WTC11 (cell line): ENCODE results near the gene RASA2. TPM values are rescaled to one million over a fixed set of nuclear protein-coding genes. Genes with fewer than 3 reads are reported as not detected.

Source experiments
- ATAC-seq: fragments of 200-7000 bp; cut with Tn5 transposase; 2 replicates; pipeline ENCODE4 v1.10.0; 2021; ENCODE audit warnings: mild to moderate bottlenecking, moderate library complexity
- CTCF ChIA-PET: fragments of 300-600 bp; sonication (Branson Sonifier 250); formaldehyde crosslinking; loops from one replicate; lab custom pipeline; 2021; ENCODE audit warnings: antibody characterized with exemption; lab: Charles Lee
- POLR2A ChIA-PET: fragments of 350-600 bp; sonication (Branson Sonifier 250); formaldehyde crosslinking; loops from one replicate; lab custom pipeline; 2021; ENCODE audit warnings: antibody characterized with exemption; lab: Charles Lee
- DNase-seq: peaks from one replicate; pipeline ENCODE4 v3.0.0; 2021; ENCODE audit warnings: low spot score
- H3K27ac Mint-ChIP-seq: 2 replicates; pipeline ENCODE4 v1.8.0; 2021; ENCODE audit warnings: mixed read lengths
- H3K27me3 Mint-ChIP-seq: 2 replicates; pipeline ENCODE4 v1.8.0; 2021; ENCODE audit warnings: low read depth, mild to moderate bottlenecking, moderate library complexity, mixed read lengths
- H3K36me3 Mint-ChIP-seq: 2 replicates; pipeline ENCODE4 v1.8.0; 2021; ENCODE audit warnings: mixed read lengths
- H3K4me1 Mint-ChIP-seq: 2 replicates; pipeline ENCODE4 v1.8.0; 2022; ENCODE audit warnings: mixed read lengths
- H3K4me3 Mint-ChIP-seq: 2 replicates; pipeline ENCODE4 v1.8.0; 2021; ENCODE audit warnings: mild to moderate bottlenecking, moderate library complexity, mixed read lengths
- H3K9me3 Mint-ChIP-seq: 2 replicates; pipeline ENCODE4 v1.8.0; 2021; ENCODE audit warnings: mixed read lengths
- CREM ChIP-seq: sonication (generic); formaldehyde crosslinking; IDR thresholded peaks from 2 replicates; pipeline ENCODE4 v1.8.1; 2022; ENCODE audit warnings: mild to moderate bottlenecking, missing genetic modification reagents, moderate library complexity
- ESRRA ChIP-seq: sonication (generic); formaldehyde crosslinking; IDR thresholded peaks from 2 replicates; pipeline ENCODE4 v1.8.1; 2022; ENCODE audit warnings: mild to moderate bottlenecking, missing genetic modification reagents, borderline replicate concordance
- FOXP1 ChIP-seq: sonication (generic); formaldehyde crosslinking; IDR thresholded peaks from 2 replicates; pipeline ENCODE4 v1.8.0; 2022; ENCODE audit warnings: missing genetic modification reagents, mild to moderate bottlenecking, moderate library complexity, borderline replicate concordance
- JAZF1 ChIP-seq: fragments of 250-450 bp; sonication (Bioruptor Pico); IDR thresholded peaks from 2 replicates; pipeline ENCODE4 v1.9.0; 2021; ENCODE audit warnings: moderate library complexity, mild to moderate bottlenecking, inconsistent platforms
- KAT7 ChIP-seq: sonication (generic); formaldehyde crosslinking; IDR thresholded peaks from 2 replicates; pipeline ENCODE4 v1.8.1; 2023; ENCODE audit warnings: missing genetic modification reagents, mild to moderate bottlenecking, borderline replicate concordance
- NFE2L1 ChIP-seq: sonication (generic); formaldehyde crosslinking; IDR thresholded peaks from 2 replicates; pipeline ENCODE4 v1.8.1; 2023; ENCODE audit warnings: missing genetic modification reagents
- SOX15 ChIP-seq: fragments of 250-450 bp; sonication (Bioruptor Pico); IDR thresholded peaks from 2 replicates; pipeline ENCODE4 v1.9.0; 2021; ENCODE audit warnings: mild to moderate bottlenecking
- TEAD4 ChIP-seq: sonication (generic); formaldehyde crosslinking; IDR thresholded peaks from 2 replicates; pipeline ENCODE4 v1.8.0; 2022; ENCODE audit warnings: mild to moderate bottlenecking, missing genetic modification reagents
- ZNF138 ChIP-seq: sonication (generic); formaldehyde crosslinking; conservative IDR thresholded peaks from 2 replicates; pipeline ENCODE4 v1.8.1; 2022; ENCODE audit warnings: mild to moderate bottlenecking, moderate library complexity, missing genetic modification reagents
- ZNF423 ChIP-seq: fragments of 250-450 bp; sonication (Bioruptor Pico); IDR thresholded peaks from 2 replicates; pipeline ENCODE4 v2.1.2; 2022; ENCODE audit warnings: mild to moderate bottlenecking, moderate library complexity
- total RNA-seq: library from RNA; stranded (reverse); gene quantifications from 3 replicates; pipeline ENCODE4 v1.2.3, GENCODE V29; 2021
- TF ChIP-seq, protein P1 (sequence below): sonication (generic); formaldehyde crosslinking; conservative IDR thresholded peaks from 2 replicates; pipeline ENCODE4 v1.8.1; 2023; ENCODE audit warnings: mild to moderate bottlenecking, low read depth, missing genetic modification reagents, moderate library complexity
- TF ChIP-seq, protein P2 (sequence below): sonication (generic); formaldehyde crosslinking; IDR thresholded peaks from 2 replicates; pipeline ENCODE4 v1.8.0; 2022; ENCODE audit warnings: mild to moderate bottlenecking, missing genetic modification reagents
- TF ChIP-seq, protein P3 (sequence below): sonication (generic); formaldehyde crosslinking; IDR thresholded peaks from 2 replicates; pipeline ENCODE4 v1.8.1; 2023; ENCODE audit warnings: mild to moderate bottlenecking, missing genetic modification reagents
- TF ChIP-seq, protein P4 (sequence below): sonication (generic); formaldehyde crosslinking; IDR thresholded peaks from 2 replicates; pipeline ENCODE4 v1.8.1; 2023; ENCODE audit warnings: mild to moderate bottlenecking, missing genetic modification reagents
- TF ChIP-seq, protein P5 (sequence below): sonication (generic); formaldehyde crosslinking; IDR thresholded peaks from 2 replicates; pipeline ENCODE4 v1.8.1; 2022; ENCODE audit warnings: mild to moderate bottlenecking, missing genetic modification reagents, moderate library complexity, borderline replicate concordance
- TF ChIP-seq, protein P6 (sequence below): fragments of 250-450 bp; sonication (Bioruptor Pico); IDR thresholded peaks from 2 replicates; pipeline ENCODE4 v2.1.2; 2022; ENCODE audit warnings: mild to moderate bottlenecking, moderate library complexity

RASA2 gene
- total RNA-seq, 1 experiment from 2014 or later: 13.9 TPM

DNA sequence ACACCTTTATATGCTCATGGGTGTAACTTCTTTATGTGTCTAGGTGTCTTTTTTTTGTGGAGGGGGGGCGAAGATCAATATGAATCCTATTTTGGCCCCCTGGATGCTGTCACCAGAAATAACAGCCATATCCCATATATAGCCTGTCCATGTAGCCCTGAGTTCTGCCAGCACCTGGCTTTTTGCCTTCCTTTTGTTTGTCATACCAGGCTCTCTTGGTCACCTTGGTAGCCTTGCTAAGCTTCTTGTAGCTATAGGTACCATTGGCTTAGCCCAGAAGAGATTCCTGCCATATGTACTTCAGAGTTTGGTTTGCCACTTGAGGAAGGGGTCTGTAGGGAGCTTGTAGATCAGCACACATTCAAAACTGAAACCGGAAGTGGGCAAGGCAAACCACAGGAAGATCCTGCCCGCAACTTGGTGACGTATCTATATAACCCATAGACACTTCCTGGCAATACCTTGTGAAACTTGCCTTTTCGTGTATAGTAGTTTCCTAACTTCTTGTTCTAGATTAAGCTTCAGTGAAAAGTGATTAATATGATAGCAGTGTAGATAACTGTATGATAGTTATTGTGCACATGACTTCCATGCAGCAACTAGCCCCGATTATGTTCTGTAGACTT lies 11.9 kb downstream of the RASA2 start (continued):
- TF ChIP-seq, protein P1, sequence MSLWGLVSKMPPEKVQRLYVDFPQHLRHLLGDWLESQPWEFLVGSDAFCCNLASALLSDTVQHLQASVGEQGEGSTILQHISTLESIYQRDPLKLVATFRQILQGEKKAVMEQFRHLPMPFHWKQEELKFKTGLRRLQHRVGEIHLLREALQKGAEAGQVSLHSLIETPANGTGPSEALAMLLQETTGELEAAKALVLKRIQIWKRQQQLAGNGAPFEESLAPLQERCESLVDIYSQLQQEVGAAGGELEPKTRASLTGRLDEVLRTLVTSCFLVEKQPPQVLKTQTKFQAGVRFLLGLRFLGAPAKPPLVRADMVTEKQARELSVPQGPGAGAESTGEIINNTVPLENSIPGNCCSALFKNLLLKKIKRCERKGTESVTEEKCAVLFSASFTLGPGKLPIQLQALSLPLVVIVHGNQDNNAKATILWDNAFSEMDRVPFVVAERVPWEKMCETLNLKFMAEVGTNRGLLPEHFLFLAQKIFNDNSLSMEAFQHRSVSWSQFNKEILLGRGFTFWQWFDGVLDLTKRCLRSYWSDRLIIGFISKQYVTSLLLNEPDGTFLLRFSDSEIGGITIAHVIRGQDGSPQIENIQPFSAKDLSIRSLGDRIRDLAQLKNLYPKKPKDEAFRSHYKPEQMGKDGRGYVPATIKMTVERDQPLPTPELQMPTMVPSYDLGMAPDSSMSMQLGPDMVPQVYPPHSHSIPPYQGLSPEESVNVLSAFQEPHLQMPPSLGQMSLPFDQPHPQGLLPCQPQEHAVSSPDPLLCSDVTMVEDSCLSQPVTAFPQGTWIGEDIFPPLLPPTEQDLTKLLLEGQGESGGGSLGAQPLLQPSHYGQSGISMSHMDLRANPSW (CRISPR knock-in tag): no peak
- no peak for TF ChIP-seq ESRRA (CRISPR knock-in tag)
- TF ChIP-seq, protein P2, sequence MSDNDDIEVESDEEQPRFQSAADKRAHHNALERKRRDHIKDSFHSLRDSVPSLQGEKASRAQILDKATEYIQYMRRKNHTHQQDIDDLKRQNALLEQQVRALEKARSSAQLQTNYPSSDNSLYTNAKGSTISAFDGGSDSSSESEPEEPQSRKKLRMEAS: no peak
- no peak for TF ChIP-seq TEAD4 (CRISPR knock-in tag)
- no peak for TF ChIP-seq KAT7 (CRISPR knock-in tag)

DNA sequence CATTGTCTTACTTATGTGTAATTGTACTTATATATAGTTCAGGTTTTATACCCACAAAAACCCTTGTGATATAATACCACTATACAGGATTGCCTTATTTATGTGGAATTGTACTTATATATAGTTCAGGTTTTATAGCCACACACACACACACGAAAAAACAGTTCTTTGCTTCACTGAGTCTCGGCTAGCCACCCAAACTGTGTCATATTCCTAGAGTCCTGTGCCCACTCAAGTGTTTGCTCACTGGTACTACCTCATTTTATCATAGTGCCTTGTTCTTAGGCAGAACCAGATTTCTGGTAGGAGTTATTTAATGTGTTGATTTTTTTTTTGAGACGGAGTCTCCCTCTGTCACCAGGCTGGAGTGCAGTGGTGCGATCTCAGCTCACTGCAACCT lies 12.5 kb downstream of the RASA2 start:
- ATAC-seq (no peak), DNase-seq (no peak)
- Mint-ChIP-seq H3K27ac (no peak overlapping the region), H3K27me3 (no peaks in the 10 kb centered on the region), H3K4me1 (peaks cover 10% of the 10 kb centered on the region), H3K36me3 (no peaks in the 10 kb centered on the region; the same call in 1 of the 2 replicates), H3K9me3 (0 out of 2 replicates have a peak, but pooled peaks cover 3% of the 10 kb centered on the region)
- CTCF ChIA-PET: no interaction called here
- TF ChIP-seq FOXP1 (CRISPR knock-in tag) (no peak), CREM (no peak), SOX15 (CRISPR knock-in tag) (no peak), JAZF1 (CRISPR knock-in tag) (no peak), ZNF138 (CRISPR knock-in tag) (no peak), NFE2L1 (CRISPR knock-in tag) (no peak), KAT7 (CRISPR knock-in tag) (no peak), ZNF423 (CRISPR knock-in tag) (no peak)
- TF ChIP-seq, protein P3, sequence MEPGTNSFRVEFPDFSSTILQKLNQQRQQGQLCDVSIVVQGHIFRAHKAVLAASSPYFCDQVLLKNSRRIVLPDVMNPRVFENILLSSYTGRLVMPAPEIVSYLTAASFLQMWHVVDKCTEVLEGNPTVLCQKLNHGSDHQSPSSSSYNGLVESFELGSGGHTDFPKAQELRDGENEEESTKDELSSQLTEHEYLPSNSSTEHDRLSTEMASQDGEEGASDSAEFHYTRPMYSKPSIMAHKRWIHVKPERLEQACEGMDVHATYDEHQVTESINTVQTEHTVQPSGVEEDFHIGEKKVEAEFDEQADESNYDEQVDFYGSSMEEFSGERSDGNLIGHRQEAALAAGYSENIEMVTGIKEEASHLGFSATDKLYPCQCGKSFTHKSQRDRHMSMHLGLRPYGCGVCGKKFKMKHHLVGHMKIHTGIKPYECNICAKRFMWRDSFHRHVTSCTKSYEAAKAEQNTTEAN (CRISPR knock-in tag): no peak
- TF ChIP-seq, protein P4, sequence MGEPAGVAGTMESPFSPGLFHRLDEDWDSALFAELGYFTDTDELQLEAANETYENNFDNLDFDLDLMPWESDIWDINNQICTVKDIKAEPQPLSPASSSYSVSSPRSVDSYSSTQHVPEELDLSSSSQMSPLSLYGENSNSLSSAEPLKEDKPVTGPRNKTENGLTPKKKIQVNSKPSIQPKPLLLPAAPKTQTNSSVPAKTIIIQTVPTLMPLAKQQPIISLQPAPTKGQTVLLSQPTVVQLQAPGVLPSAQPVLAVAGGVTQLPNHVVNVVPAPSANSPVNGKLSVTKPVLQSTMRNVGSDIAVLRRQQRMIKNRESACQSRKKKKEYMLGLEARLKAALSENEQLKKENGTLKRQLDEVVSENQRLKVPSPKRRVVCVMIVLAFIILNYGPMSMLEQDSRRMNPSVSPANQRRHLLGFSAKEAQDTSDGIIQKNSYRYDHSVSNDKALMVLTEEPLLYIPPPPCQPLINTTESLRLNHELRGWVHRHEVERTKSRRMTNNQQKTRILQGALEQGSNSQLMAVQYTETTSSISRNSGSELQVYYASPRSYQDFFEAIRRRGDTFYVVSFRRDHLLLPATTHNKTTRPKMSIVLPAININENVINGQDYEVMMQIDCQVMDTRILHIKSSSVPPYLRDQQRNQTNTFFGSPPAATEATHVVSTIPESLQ (CRISPR knock-in tag): no peak
- TF ChIP-seq, protein P5, sequence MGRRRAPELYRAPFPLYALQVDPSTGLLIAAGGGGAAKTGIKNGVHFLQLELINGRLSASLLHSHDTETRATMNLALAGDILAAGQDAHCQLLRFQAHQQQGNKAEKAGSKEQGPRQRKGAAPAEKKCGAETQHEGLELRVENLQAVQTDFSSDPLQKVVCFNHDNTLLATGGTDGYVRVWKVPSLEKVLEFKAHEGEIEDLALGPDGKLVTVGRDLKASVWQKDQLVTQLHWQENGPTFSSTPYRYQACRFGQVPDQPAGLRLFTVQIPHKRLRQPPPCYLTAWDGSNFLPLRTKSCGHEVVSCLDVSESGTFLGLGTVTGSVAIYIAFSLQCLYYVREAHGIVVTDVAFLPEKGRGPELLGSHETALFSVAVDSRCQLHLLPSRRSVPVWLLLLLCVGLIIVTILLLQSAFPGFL (CRISPR knock-in tag): no peak
- TF ChIP-seq, protein P6, sequence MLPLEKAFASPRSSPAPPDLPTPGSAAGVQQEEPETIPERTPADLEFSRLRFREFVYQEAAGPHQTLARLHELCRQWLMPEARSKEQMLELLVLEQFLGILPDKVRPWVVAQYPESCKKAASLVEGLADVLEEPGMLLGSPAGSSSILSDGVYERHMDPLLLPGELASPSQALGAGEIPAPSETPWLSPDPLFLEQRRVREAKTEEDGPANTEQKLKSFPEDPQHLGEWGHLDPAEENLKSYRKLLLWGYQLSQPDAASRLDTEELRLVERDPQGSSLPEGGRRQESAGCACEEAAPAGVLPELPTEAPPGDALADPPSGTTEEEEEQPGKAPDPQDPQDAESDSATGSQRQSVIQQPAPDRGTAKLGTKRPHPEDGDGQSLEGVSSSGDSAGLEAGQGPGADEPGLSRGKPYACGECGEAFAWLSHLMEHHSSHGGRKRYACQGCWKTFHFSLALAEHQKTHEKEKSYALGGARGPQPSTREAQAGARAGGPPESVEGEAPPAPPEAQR (CRISPR knock-in tag): no peak
- TF ChIP-seq, all 79 proteins: peak for 0
- POLR2A ChIA-PET: interaction anchor here (1.8 kb wide), 1 partner anchor 12 kb away, joined by 5 read pairs; the partner anchor contains the start of gene RASA2
- H3K4me3 Mint-ChIP-seq: no peak overlapping the region
